Panc1 (cell line): ENCODE results near the gene RARG. TPM values are rescaled to one million over a fixed set of nuclear protein-coding genes. Genes with fewer than 3 reads are reported as not detected.

ENCODE experiments used
- ATAC-seq: fragments of 200-7000 bp; cut with Tn5 transposase; 2 replicates; pipeline ENCODE4 v1.9.1; 2020; ENCODE audit warnings: mild to moderate bottlenecking, moderate library complexity
- Bru-seq: library from RNA; stranded (reverse); fragments of 400-500 nt; gene quantifications from one replicate; lab custom pipeline; 2021; lab: Mats Ljungman, UMichigan
- BruChase-seq, 2 experiments: library from RNA; stranded (reverse); fragments of 400-500 nt; gene quantifications; one replicate each; lab custom pipeline; 2021; lab: Mats Ljungman, UMichigan
- BruUV-seq: library from RNA; stranded (reverse); fragments of 400-500 nt; replicated peaks from 2 replicates; lab custom pipeline; 2021; lab: Mats Ljungman, UMichigan
- CTCF ChIA-PET: fragments of 300-600 bp; sonication (Branson Sonifier 250); formaldehyde crosslinking; loops from one replicate; lab custom pipeline; 2022; ENCODE audit warnings: antibody characterized with exemption; lab: Charles Lee
- POLR2A ChIA-PET: fragments of 300-600 bp; sonication (Branson Sonifier 250); formaldehyde crosslinking; loops from one replicate; lab custom pipeline; 2022; ENCODE audit warnings: antibody characterized with exemption; lab: Charles Lee
- DNase-seq: peaks from one replicate; pipeline ENCODE4 v3.0.0-alpha.2; 2010; ENCODE audit warnings: low read depth, low spot score
- H3K27ac ChIP-seq: 2 replicates; pipeline ENCODE4 v1.5.1; 2011; ENCODE audit warnings: mild to moderate bottlenecking, low read length, inconsistent platforms
- H3K27me3 ChIP-seq: fragments of 200-500 bp; sonication (Bioruptor generic); 2 replicates; pipeline ENCODE4 v1.6.0; 2014; ENCODE audit warnings: low read length, inconsistent platforms; ENCODE audit not compliant: control insufficient read depth, insufficient read depth
- H3K36me3 ChIP-seq: fragments of 200-500 bp; sonication (Bioruptor generic); 2 replicates; pipeline ENCODE4 v1.5.1; 2014; ENCODE audit warnings: inconsistent platforms, mild to moderate bottlenecking, low read length, moderate library complexity; ENCODE audit not compliant: control insufficient read depth, insufficient read depth
- H3K4me1 ChIP-seq: 2 replicates; pipeline ENCODE4 v1.5.1; 2011; ENCODE audit warnings: inconsistent platforms, mild to moderate bottlenecking, low read length, moderate library complexity; ENCODE audit not compliant: control insufficient read depth, insufficient read depth
- H3K4me3 ChIP-seq, 2 experiments: 2 replicates each; pipeline ENCODE4 v1.5.1; 2011 to 2012; ENCODE audit warnings: low read depth in 2 of 2, low read length in 2 of 2, mild to moderate bottlenecking in 2 of 2, inconsistent platforms in 1 of 2, moderate library complexity in 1 of 2
- H3K9me3 ChIP-seq: fragments of 200-500 bp; sonication (Bioruptor generic); 2 replicates; pipeline ENCODE4 v1.5.1; 2014; ENCODE audit warnings: low read depth, mild to moderate bottlenecking, inconsistent platforms, low read length, moderate library complexity; ENCODE audit not compliant: control insufficient read depth, insufficient read depth
- CTCF ChIP-seq: fragments of 450-650 bp; IDR thresholded peaks from 2 replicates; pipeline ENCODE4 v1.5.1; 2017; ENCODE audit warnings: mild to moderate bottlenecking
- POLR2AphosphoS5 ChIP-seq: IDR thresholded peaks from 2 replicates; pipeline ENCODE4 v1.6.1; 2012; ENCODE audit warnings: mild to moderate bottlenecking, low read depth, low read length, moderate library complexity
- REST ChIP-seq, 2 experiments: IDR thresholded peaks; 2 replicates each; pipeline ENCODE4 v1.6.1; 2011 to 2012; ENCODE audit warnings: low read depth in 2 of 2, control low read depth in 1 of 2, low read length in 1 of 2, mild to moderate bottlenecking in 1 of 2, moderate library complexity in 1 of 2; ENCODE audit not compliant: insufficient read depth in 1 of 2
- SIN3A ChIP-seq: IDR thresholded peaks from 2 replicates; pipeline ENCODE4 v1.6.1; 2012; ENCODE audit warnings: low read depth, mild to moderate bottlenecking, low read length, moderate library complexity, borderline replicate concordance; ENCODE audit not compliant: insufficient read depth
- TCF7L2 ChIP-seq: IDR thresholded peaks from 2 replicates; pipeline ENCODE4 v1.6.1; 2011; ENCODE audit warnings: mild to moderate bottlenecking, low read depth, low read length, inconsistent platforms
- in situ Hi-C: cut with HindIII; loops from 2 replicates; pipeline ENCODE4 v1.10.0; 2016; ENCODE audit warnings: low sequenced_read_pairs, low pct_unique_long_range_greater_than_20kb
- intact Hi-C: fragments of 100-400 bp; cut with micrococcal nuclease; formaldehyde crosslinking; loops from one replicate; pipeline ENCODE4 v1.10.0; 2022; ENCODE audit not compliant: unreplicated experiment
- long read RNA-seq: library from polyadenylated mRNA; unstranded; transcript quantifications from one replicate; pipeline ENCODE4 v2.0.0, GENCODE V29; 2021; ENCODE audit not compliant: unreplicated experiment
- polyA plus RNA-seq: library from polyadenylated mRNA; unstranded; fragments of >200 nt; gene quantifications from one replicate; pipeline ENCODE4 v1.2.1, GENCODE V29; 2012; ENCODE audit warnings: missing spikeins; ENCODE audit not compliant: insufficient read length
- total RNA-seq: library from RNA; stranded (reverse); gene quantifications from one replicate; pipeline ENCODE4 v1.2.1, GENCODE V29; 2021; ENCODE audit not compliant: unreplicated experiment

RARG gene
- total RNA-seq (41.2 TPM), Bru-seq, nascent RNA (percentile 64 among the genes with signal in this experiment), BruChase-seq, experiment 1, labeled RNA remaining after a 2-hour chase (percentile 67 among the genes with signal in this experiment), BruChase-seq, experiment 2, labeled RNA remaining after a 6-hour chase (percentile 74 among the genes with signal in this experiment)
- polyA plus RNA-seq = 40.7 TPM
- long read RNA-seq, transcript RARG-203 (10 exons, 2,959 nt) = minor isoform, 22 of 73 reads
- long read RNA-seq, transcript RARG-201 (8 exons, 1,836 nt) = major isoform, 28 of 73 reads
- long read RNA-seq, partial matches to known transcripts = 15 of 73 reads
- long read RNA-seq, other reads (novel, unspliced or antisense) = 8 of 73 reads

- peak; percentile 87 for ATAC-seq
- TF ChIP-seq POLR2AphosphoS5 (no peak), CTCF (no peak), TCF7L2 (no peak), SIN3A (no peak), REST (IDR thresholded peaks at IDR 0.05; ENCODE audit: insufficient read depth in 1 of 2, low read depth in 2 of 2, low read length in 1 of 2) (no peak)
- ChIA-PET CTCF (no interaction called here), POLR2A (no interaction called here)
- Histone ChIP-seq H3K4me1 (peaks cover 30% of the 10 kb centered on the region), H3K27me3 (no peaks in the 10 kb centered on the region; the same call in 1 of the 2 replicates), H3K4me3 (peak within 1 kb of the TSS; percentile 65 to 72), H3K27ac (peak within 1 kb of the TSS; percentile 77), H3K36me3 (no peaks in the 10 kb centered on the region; the same call in 1 of the 2 replicates), H3K9me3 (no peaks in the 10 kb centered on the region)
- in situ Hi-C loops (no loop called here), intact Hi-C loops (no loop called here)
- BruUV-seq = no TSS peak
- no peak for DNase-seq
Observed at GRCh38 chr12:53231921-53232645, at the start of gene RARG. Gene RARG (minus strand): TSS chr12:53232209. CDS start chr12:53227545, 4,664 bp downstream.

- TF ChIP-seq REST (IDR thresholded peaks at IDR 0.05; ENCODE audit: insufficient read depth in 1 of 2, low read depth in 2 of 2, low read length in 1 of 2) (no peak), TCF7L2 (no peak), POLR2AphosphoS5 (no peak), SIN3A (no peak), CTCF (no peak)
- CTCF ChIA-PET = interaction anchor here (0.5 kb wide), 1 partner anchor 60 kb away, joined by 3 read pairs; no protein-coding TSS in a partner anchor
- no peak for ATAC-seq
Observed at GRCh38 chr12:53279888-53280498, 48.0 kb upstream of the RARG start.

More at GRCh38 chr12:53279888-53280498, 48.0 kb upstream of the RARG start:
- H3K4me1 ChIP-seq = no peaks in the 10 kb centered on the region
- no peak overlapping the region for H3K4me3 ChIP-seq
- H3K27ac ChIP-seq = no peak overlapping the region
- H3K9me3 ChIP-seq = no peaks in the 10 kb centered on the region
- in situ Hi-C loops (no loop called here), intact Hi-C loops (no loop called here)
- H3K27me3 ChIP-seq = no peaks in the 10 kb centered on the region
- H3K36me3 ChIP-seq = peaks cover 23% of the 10 kb centered on the region
- POLR2A ChIA-PET = no interaction called here
- DNase-seq = no peak
- BruUV-seq = no TSS peak
